Pancreas (tissue), 10 donors: ENCODE measurements around the gene MSX1. TPM values are rescaled to one million over a fixed set of nuclear protein-coding genes. Genes with fewer than 3 reads are reported as not detected.

Experiments
- ATAC-seq, 4 donors: fragments of 200-7000 bp; cut with Tn5 transposase; one replicate each; pipeline versions ENCODE4 v1.8.0 to v1.9.1; 2020; ENCODE audit warnings: mild to moderate bottlenecking in 4 of 4, moderate library complexity in 4 of 4
- DNase-seq, 6 donors: peaks; one replicate each; pipeline ENCODE4 v3.0.0-alpha.2; 2020
- FAIRE-seq: peaks from 2 replicates; lab custom pipeline; 2012; peaks lifted over from hg19 to GRCh38; lab: Jason Lieb, UNC
- H3K27ac ChIP-seq, 4 donors: fragments of 200-600 bp; sonication (generic); 1 replicate in 3 of 4; 2 replicates in 1 of 4; pipeline versions ENCODE4 v1.5.0 to v1.8.0; 2020
- H3K27me3 ChIP-seq, 4 donors: fragments of 200-600 bp; one replicate each; pipeline ENCODE4 v1.8.0; 2021
- H3K36me3 ChIP-seq, 3 donors: fragments of 200-600 bp; sonication (generic) in 1 of 3; one replicate each; pipeline versions ENCODE4 v1.5.0 to v1.8.0; 2020 to 2021
- H3K4me1 ChIP-seq, 3 donors: fragments of 200-600 bp; one replicate each; pipeline ENCODE4 v1.8.0; 2021
- H3K4me3 ChIP-seq, 4 donors: fragments of 200-600 bp; sonication (generic) in 2 of 4; one replicate each; pipeline versions ENCODE4 v1.5.0 to v1.8.0; 2020 to 2021
- H3K9me3 ChIP-seq, 4 donors: fragments of 200-600 bp; one replicate each; pipeline ENCODE4 v1.8.0; 2021
- WGBS, 2 donors: extraction: QIAGEN DNeasy Blood & Tissue Kit; methylation state at CpG; one replicate each; pipeline ENCODE4 v1.1.7; 2013; 5-methylcytosine and 5-hydroxymethylcytosine counted together
- intact Hi-C, 3 donors: fragments of 100-400 bp; cut with DNase I; formaldehyde crosslinking; loops; one replicate each; pipeline versions ENCODE4 v1.11.1 to v1.14.2; 2022
- polyA plus RNA-seq, 2 donors: library from polyadenylated mRNA; stranded (reverse); fragments of 200-250 nt; gene quantifications; one replicate each; pipeline ENCODE4 v1.2.3, GENCODE V29; 2013
- total RNA-seq, 6 donors: library from RNA; stranded (reverse); fragmentation: NEBNext Ultra II Directional in 4 of 6; extraction: Animal tissue kit (Norgen Biotek cat#: 25700) in 4 of 6; gene quantifications; one replicate each; pipeline versions ENCODE4 v1.2.1 to v1.2.4, GENCODE V29; 2021 to 2023
- TF ChIP-seq, protein P1 (sequence below), 4 donors: fragments of 200-600 bp; sonication (generic) in 3 of 4; IDR thresholded peaks; one replicate each; pipeline versions ENCODE4 v1.5.0 to v1.8.0; 2021; ENCODE audit warnings: antibody characterized with exemption in 4 of 4
- donor health status: healthy with polysubstance abuse.
- donor health status: DM: no; HTN: no; CAD: no; lungs with moderate emphysema.
- donor health status: DM: no; HTN: no; CAD: no.
- donor health status: control.
- donor health status: control.
- donor health status: Bipolar disorder and iron deficiency.
- donor health status: DM: yes; HTN: yes; CAD: no.
- donor health status: DM: no; HTN: no; CAD: no.
- donor health status: DM: no; HTN: no; CAD: no.
- donor health status: DM: yes; HTN: yes; CAD: no.

MSX1 gene
- total and polyA plus RNA-seq, 8 donors: 0.51 to 2.7 (median 1.3) TPM

DNA sequence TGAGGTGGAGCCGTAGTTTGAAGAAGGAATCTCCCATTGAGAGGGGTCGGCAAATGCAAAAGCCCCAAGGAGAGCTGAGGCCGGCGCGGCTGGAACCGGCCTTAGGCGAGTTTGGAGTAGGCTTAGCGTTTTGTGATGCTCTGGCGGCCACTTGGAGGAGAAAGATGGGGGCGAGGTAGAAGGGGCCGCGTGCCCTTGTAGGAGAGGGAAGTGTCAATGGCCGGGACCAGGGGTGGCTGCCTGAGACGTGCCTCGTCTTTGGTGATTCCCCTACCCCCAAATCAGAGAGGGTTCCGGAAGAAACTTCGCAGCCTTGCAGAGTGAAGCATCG lies 11.7 kb downstream of the MSX1 start:
- FAIRE-seq: no peak
- no peak overlapping the region for H3K4me3 ChIP-seq

DNA sequence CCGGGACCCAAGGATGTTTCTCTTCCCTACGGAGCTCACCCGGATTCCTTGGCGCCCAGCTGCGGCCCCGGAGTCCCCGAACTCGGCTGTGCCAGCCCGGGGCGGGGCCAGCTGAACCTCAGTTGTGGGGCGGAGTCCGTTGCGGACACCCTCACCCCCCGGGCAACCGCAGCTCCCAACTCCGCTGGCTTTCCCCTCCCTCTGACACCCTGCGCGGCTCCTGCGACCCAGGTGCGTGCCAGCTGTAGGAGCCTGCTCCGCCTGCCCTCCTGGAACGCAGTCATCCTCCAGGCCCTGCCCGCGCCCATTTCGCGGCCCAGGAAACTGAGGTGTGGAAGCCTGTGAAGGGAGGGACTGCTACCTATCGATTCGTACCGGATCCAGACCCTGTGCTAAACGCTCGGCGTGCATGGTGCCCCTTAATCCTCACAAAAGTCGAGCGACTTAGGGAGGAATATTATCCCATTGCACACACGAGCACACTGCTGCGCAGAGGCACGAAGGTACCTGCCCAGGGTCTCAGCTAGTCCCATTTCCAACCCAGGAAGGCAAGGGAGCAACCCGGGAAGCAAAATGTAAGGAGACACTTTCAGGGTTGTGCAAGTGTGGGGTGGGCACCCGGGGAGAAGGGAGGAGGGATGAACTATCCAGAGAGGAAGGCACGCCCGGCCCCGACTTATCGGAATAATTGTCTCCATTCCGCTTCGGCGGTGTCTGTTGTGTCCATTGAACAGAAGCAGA lies 12.3 kb downstream of the MSX1 start:
- DNase-seq (no peak), ATAC-seq (no peak), FAIRE-seq (no peak)
- Histone ChIP-seq H3K27ac (no peak overlapping the region), H3K4me3 (no peak overlapping the region), H3K4me1 (no peaks in the 10 kb centered on the region), H3K27me3 (peaks cover 0 to 55% (median 7%) of the 10 kb centered on the region in 4 donors), H3K36me3 (no peaks in the 10 kb centered on the region), H3K9me3 (no peaks in the 10 kb centered on the region)
- 2 to 4% methylated on average over 39 to 46 of the region's 46 CpGs for WGBS, 2 donors
- TF ChIP-seq, protein P1, sequence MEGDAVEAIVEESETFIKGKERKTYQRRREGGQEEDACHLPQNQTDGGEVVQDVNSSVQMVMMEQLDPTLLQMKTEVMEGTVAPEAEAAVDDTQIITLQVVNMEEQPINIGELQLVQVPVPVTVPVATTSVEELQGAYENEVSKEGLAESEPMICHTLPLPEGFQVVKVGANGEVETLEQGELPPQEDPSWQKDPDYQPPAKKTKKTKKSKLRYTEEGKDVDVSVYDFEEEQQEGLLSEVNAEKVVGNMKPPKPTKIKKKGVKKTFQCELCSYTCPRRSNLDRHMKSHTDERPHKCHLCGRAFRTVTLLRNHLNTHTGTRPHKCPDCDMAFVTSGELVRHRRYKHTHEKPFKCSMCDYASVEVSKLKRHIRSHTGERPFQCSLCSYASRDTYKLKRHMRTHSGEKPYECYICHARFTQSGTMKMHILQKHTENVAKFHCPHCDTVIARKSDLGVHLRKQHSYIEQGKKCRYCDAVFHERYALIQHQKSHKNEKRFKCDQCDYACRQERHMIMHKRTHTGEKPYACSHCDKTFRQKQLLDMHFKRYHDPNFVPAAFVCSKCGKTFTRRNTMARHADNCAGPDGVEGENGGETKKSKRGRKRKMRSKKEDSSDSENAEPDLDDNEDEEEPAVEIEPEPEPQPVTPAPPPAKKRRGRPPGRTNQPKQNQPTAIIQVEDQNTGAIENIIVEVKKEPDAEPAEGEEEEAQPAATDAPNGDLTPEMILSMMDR (IDR thresholded peaks at IDR 0.05): no peak
- intact Hi-C loops: no loop called here

More for the DNA sequence above, 11.7 kb downstream of the MSX1 start:
- ATAC-seq (no peak), DNase-seq (no peak)
- H3K36me3 ChIP-seq: no peaks in the 10 kb centered on the region
- 3 to 5% methylated on average over 18 of the region's 18 CpGs for WGBS, 2 donors
- peaks cover 0 to 2% (median 0%) of the 10 kb centered on the region in 3 donors for H3K4me1 ChIP-seq
- intact Hi-C loops: no loop called here
- TF ChIP-seq, protein P1 (IDR thresholded peaks at IDR 0.05): no peak
- H3K9me3 ChIP-seq: no peaks in the 10 kb centered on the region
- peaks cover 0 to 60% (median 7%) of the 10 kb centered on the region in 4 donors for H3K27me3 ChIP-seq
- H3K27ac ChIP-seq: no peak overlapping the region

DNA sequence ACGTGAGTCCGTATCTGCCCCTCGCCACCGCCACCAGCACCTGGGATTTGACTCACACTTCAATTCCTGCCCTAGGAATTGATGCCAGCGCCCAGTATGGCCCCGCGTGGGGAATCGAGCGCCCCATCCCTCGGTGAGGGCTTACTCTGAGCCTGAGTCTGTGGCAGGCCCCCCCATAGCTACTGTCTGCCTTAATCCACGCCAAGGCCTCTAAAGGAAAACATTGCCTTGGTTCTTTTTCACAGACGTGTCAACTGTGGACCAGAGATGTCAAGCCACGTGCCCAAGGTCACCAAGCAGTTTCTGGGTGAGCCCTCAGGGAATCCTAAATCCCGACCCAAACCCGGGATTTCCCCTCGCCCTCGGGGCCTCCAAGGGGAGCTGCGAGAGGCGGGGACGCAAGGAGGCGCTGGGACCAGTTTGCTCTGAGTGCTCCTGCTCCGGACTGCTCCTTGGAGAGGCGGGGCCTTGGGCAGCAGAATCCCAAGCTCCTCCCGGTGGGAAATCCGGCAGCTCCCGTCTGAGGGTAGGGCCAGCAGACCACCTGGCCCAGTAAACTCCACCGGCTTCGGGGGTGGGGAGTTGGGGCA lies 12.9 kb downstream of the MSX1 start:
- Histone ChIP-seq H3K9me3 (no peaks in the 10 kb centered on the region), H3K4me3 (no peak overlapping the region), H3K27me3 (peaks cover 0 to 51% (median 6%) of the 10 kb centered on the region in 4 donors), H3K4me1 (no peaks in the 10 kb centered on the region), H3K36me3 (no peaks in the 10 kb centered on the region), H3K27ac (no peak overlapping the region)
- ATAC-seq (no peak), DNase-seq (no peak), FAIRE-seq (no peak)
- intact Hi-C loops: no loop called here
- 5% methylated on average over 28 of the region's 28 CpGs for WGBS, 2 donors
- TF ChIP-seq, protein P1 (IDR thresholded peaks at IDR 0.05): no peak

DNA sequence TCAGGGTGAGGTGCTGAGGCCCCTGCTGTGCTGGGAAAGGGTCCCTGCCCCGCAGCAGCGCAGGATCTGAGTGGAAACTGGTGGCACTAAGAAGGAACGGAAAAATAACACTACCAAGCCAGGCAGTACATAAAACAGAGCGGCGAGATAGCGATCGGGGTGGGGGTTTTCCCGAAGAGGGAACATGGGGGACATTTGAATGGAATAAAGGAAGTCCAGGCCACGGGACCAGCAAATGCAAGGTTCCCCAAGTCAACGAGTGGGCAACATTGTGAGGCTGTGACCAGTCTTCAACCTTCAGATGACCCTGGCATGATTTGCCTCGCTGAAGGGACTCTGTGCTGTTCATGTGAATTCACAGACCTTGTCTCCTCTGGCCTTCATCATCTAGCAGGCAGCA lies 13.7 kb downstream of the MSX1 start:
- no peak for FAIRE-seq
- intact Hi-C loops: no loop called here
- Histone ChIP-seq H3K9me3 (no peaks in the 10 kb centered on the region), H3K27me3 (peaks cover 0 to 47% (median 4%) of the 10 kb centered on the region in 4 donors), H3K36me3 (no peaks in the 10 kb centered on the region), H3K4me1 (no peaks in the 10 kb centered on the region), H3K4me3 (no peak overlapping the region), H3K27ac (no peak overlapping the region)
- TF ChIP-seq, protein P1 (IDR thresholded peaks at IDR 0.05): no peak
- 20 to 26% methylated on average over 11 of the region's 11 CpGs for WGBS, 2 donors
- DNase-seq: no peak
- ATAC-seq: no peak

DNA sequence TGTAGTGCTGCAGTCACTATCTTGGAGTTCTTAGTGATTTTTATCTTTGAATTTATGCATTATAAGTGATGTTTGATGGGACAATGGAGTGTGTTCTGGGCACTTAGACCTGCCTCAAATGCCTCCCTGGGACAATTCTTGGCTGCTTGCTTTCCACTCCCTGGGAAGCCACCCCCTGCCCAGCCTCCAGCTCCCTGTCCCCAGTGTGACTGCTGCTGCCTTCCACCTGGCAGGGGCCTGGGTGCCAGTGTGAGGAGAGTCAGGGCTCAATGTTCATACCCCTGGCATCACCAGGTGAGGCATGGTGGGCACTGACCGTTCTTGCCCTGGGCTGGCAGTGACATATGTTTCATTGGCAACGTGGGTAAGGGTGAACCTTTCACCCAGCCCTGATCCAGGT lies 14.8 kb downstream of the MSX1 start:
- FAIRE-seq (no peak), ATAC-seq (no peak), DNase-seq (no peak)
- TF ChIP-seq, protein P1 (IDR thresholded peaks at IDR 0.05): no peak
- Histone ChIP-seq H3K4me3 (no peak overlapping the region), H3K36me3 (no peaks in the 10 kb centered on the region), H3K27me3 (peaks cover 0 to 38% (median under 1%) of the 10 kb centered on the region in 4 donors), H3K9me3 (no peaks in the 10 kb centered on the region), H3K4me1 (no peaks in the 10 kb centered on the region), H3K27ac (no peak overlapping the region)
- intact Hi-C loops: no loop called here
- 40 to 57% methylated on average over 2 of the region's 2 CpGs for WGBS, 2 donors
